K562 (cell line): Measurements from ENCODE around the gene SCFD1. TPM values are rescaled to one million over a fixed set of nuclear protein-coding genes. Genes with fewer than 3 reads are reported as not detected.
A peak's percentile ranks its signal among the peaks of the same experiment; 100 is the strongest.
"Not testable (repeated sequence)": the region's sequence is repeated elsewhere in the genome, so short reads cannot be mapped to it uniquely, and the experiment has no call there.

Source experiments
- ATAC-seq: fragments of 200-7000 bp; cut with Tn5 transposase; 3 replicates; pipeline ENCODE4 v1.9.1; 2020; ENCODE audit warnings: moderate library complexity
- BruUV-seq: library from RNA; stranded (reverse); fragments of 400-500 nt; replicated peaks from 2 replicates; lab custom pipeline; 2021; lab: Mats Ljungman, UMichigan
- CTCF ChIA-PET: fragments of 300-600 bp; formaldehyde crosslinking; extraction: SDS; loops from one replicate; lab custom pipeline; 2021; ENCODE audit warnings: low intra/inter-chr PET ratio; lab: Yijun Ruan, JAX
- POLR2A ChIA-PET: fragments of 300-600, 350-650 bp; sonication (Branson Sonifier 250); formaldehyde crosslinking; extraction: SDS; loops from one replicate; lab custom pipeline; 2021; ENCODE audit warnings: antibody characterized with exemption, inconsistent platforms; lab: Yijun Ruan, JAX
- DNase-seq, 4 experiments: peaks; one replicate each; pipeline versions ENCODE4 v3.0.0 to v3.0.0-alpha.2; 2011 to 2018; ENCODE audit warnings: low spot score in 3 of 4, mixed read lengths in 3 of 4; ENCODE audit errors: extremely low read depth in 1 of 4
- FAIRE-seq: peaks from 2 replicates; lab custom pipeline; 2011; peaks lifted over from hg19 to GRCh38; lab: Jason Lieb, UNC
- H2AFZ ChIP-seq: 2 replicates; pipeline ENCODE4 v1.6.0; 2011; ENCODE audit warnings: low read depth, low read length, control low read depth, inconsistent platforms
- H3K27ac ChIP-seq: fragments of 200-600 bp; 3 replicates; pipeline ENCODE4 v1.8.0; 2011; ENCODE audit warnings: low read depth, mild to moderate bottlenecking, control low read depth, inconsistent platforms, low read length, moderate library complexity, mixed read lengths; ENCODE audit errors: extremely low read depth
- H3K27me3 ChIP-seq, 2 experiments: fragments of 300-600 bp in 1 of 2; 2 replicates in 1 of 2; 3 replicates in 1 of 2; pipeline versions ENCODE4 v1.6.0 to v1.8.0; 2011; ENCODE audit warnings: inconsistent platforms in 2 of 2, low read length in 2 of 2, mild to moderate bottlenecking in 1 of 2, mixed read lengths in 1 of 2, moderate library complexity in 1 of 2; ENCODE audit not compliant: control insufficient read depth in 2 of 2, insufficient read depth in 2 of 2
- H3K36me3 ChIP-seq: fragments of 300-600 bp; 3 replicates; pipeline ENCODE4 v1.8.0; 2011; ENCODE audit warnings: mild to moderate bottlenecking, low read length, inconsistent platforms; ENCODE audit not compliant: control insufficient read depth, insufficient read depth
- H3K4me1 ChIP-seq, 2 experiments: fragments of 200-600 bp in 1 of 2; replicated peaks in 1 of 2; 2 replicates in 1 of 2; 3 replicates in 1 of 2; pipeline versions ENCODE4 v1.5.1 to v1.8.0; 2011; ENCODE audit warnings: inconsistent platforms in 2 of 2, low read length in 2 of 2, mild to moderate bottlenecking in 1 of 2, mixed read lengths in 1 of 2, moderate library complexity in 1 of 2; ENCODE audit not compliant: control insufficient read depth in 2 of 2, insufficient read depth in 2 of 2
- H3K4me2 ChIP-seq: 2 replicates; pipeline ENCODE4 v1.6.1; 2011; ENCODE audit warnings: low read length, control low read depth, inconsistent platforms, mixed read lengths; ENCODE audit not compliant: insufficient read depth
- H3K4me3 ChIP-seq: fragments of 200-600 bp; sonication (generic), shearing (Covaris generic); 2 replicates; pipeline ENCODE4 v1.5.1; 2016; ENCODE audit warnings: control low read depth, inconsistent platforms
- H3K79me2 ChIP-seq: fragments of 200-600 bp; 3 replicates; pipeline ENCODE4 v1.8.0; 2011; ENCODE audit warnings: low read length, inconsistent platforms; ENCODE audit not compliant: control insufficient read depth, insufficient read depth
- H3K9ac ChIP-seq, 2 experiments: 2 replicates each; pipeline versions ENCODE4 v1.6.0 to v1.6.1; 2011; ENCODE audit warnings: low read depth in 2 of 2, low read length in 2 of 2, control low read depth in 1 of 2, inconsistent platforms in 1 of 2, mild to moderate bottlenecking in 1 of 2, mixed read lengths in 1 of 2; ENCODE audit not compliant: insufficient read depth in 1 of 2
- H3K9me1 ChIP-seq: one replicate; pipeline ENCODE4 v1.6.0; 2011; ENCODE audit warnings: inconsistent platforms, mild to moderate bottlenecking, low read length, moderate library complexity; ENCODE audit not compliant: control insufficient read depth, insufficient read depth
- H3K9me3 ChIP-seq: replicated peaks from 2 replicates; pipeline ENCODE4 v1.5.1; 2011; ENCODE audit warnings: low read depth, low read length, inconsistent platforms; ENCODE audit not compliant: control insufficient read depth, insufficient read depth
- H4K20me1 ChIP-seq: replicated peaks from 2 replicates; pipeline ENCODE4 v1.6.1; 2011; ENCODE audit warnings: low read length, inconsistent platforms, mixed read lengths; ENCODE audit not compliant: control insufficient read depth, insufficient read depth
- AFF1 ChIP-seq, 2 experiments: fragments of 450-650 bp; IDR thresholded peaks; 2 replicates each; pipeline ENCODE4 v1.6.1; 2018; ENCODE audit warnings: mild to moderate bottlenecking in 2 of 2, low read depth in 1 of 2; ENCODE audit not compliant: partially characterized antibody in 2 of 2
- MTF1 ChIP-seq: fragments of 250-450 bp; sonication (Bioruptor Pico); IDR thresholded peaks from 2 replicates; pipeline ENCODE4 v1.9.0; 2021; ENCODE audit warnings: moderate library complexity, mild to moderate bottlenecking, inconsistent platforms, borderline replicate concordance
- SREBF1 ChIP-seq: fragments of 150-350 bp; IDR thresholded peaks from 2 replicates; pipeline ENCODE4 v1.6.1; 2014; ENCODE audit warnings: antibody characterized with exemption, low read depth, low read length, borderline replicate concordance
- SRSF1 ChIP-seq: fragments of 200-400 bp; formaldehyde crosslinking; IDR thresholded peaks from 2 replicates; pipeline ENCODE4 v1.6.1; 2017; ENCODE audit warnings: mild to moderate bottlenecking, low read depth, low read length, moderate library complexity
- XRCC3 ChIP-seq: fragments of 450-650 bp; IDR thresholded peaks from 2 replicates; pipeline ENCODE4 v1.6.1; 2017; ENCODE audit warnings: mild to moderate bottlenecking, moderate library complexity
- ZKSCAN3 ChIP-seq: fragments of 250-450 bp; sonication (Bioruptor Pico); IDR thresholded peaks from 2 replicates; pipeline ENCODE4 v1.4.0; 2020
- WGBS: fragments of 100-300 bp; shearing (Covaris generic); methylation state at CpG from one replicate; pipeline ENCODE4 v1.1.6; 2016; ENCODE audit warnings: low coverage, mixed read lengths; ENCODE audit not compliant: insufficient coverage; ENCODE audit errors: missing lambda C conversion rate; 5-methylcytosine and 5-hydroxymethylcytosine counted together
- in situ Hi-C: fragments of 300-500 bp; cut with MboI; formaldehyde crosslinking; loops from 4 replicates; pipeline ENCODE4 v1.15.0; 2018; ENCODE audit warnings: inconsistent platforms, mixed read lengths
- intact Hi-C: fragments of 100-400 bp; cut with micrococcal nuclease; formaldehyde crosslinking; loops from 2 replicates; pipeline ENCODE4 v1.14.2; 2022
- polyA plus RNA-seq, 8 experiments: library from polyadenylated mRNA; depleted of rRNA in 4 of 8; stranded (reverse) in 5 of 8; unstranded in 3 of 8; fragments of >200 nt; fragmentation: Nextera tagmentation in 2 of 8; fragmentation: Illumina TruSeq in 1 of 8; extraction: Ambion mirVana in 2 of 8; extraction: Trizol in 1 of 8; gene quantifications; 2 replicates each; pipeline versions ENCODE4 v1.2.1 to v1.2.3, GENCODE V29; 2011 to 2014; ENCODE audit warnings: inconsistent platforms in 1 of 8, missing spikeins in 1 of 8
- total RNA-seq, 7 experiments: library from RNA; depleted of rRNA in 6 of 7; stranded (reverse); fragments of >200 nt in 6 of 7; fragmentation: Illumina TruSeq in 2 of 7; extraction: Trizol in 2 of 7; gene quantifications; 2 replicates each; pipeline versions ENCODE4 v1.2.1 to v1.2.3, GENCODE V29; 2011 to 2021; ENCODE audit warnings: low replicate concordance in 1 of 7

Gene SCFD1
- total and polyA plus RNA-seq, 9 of the 15 experiments (the other 6 are each of a cell fraction or from before 2014, with no cell fraction given), result 48.9 to 112 (median 75.2) TPM

DNA sequence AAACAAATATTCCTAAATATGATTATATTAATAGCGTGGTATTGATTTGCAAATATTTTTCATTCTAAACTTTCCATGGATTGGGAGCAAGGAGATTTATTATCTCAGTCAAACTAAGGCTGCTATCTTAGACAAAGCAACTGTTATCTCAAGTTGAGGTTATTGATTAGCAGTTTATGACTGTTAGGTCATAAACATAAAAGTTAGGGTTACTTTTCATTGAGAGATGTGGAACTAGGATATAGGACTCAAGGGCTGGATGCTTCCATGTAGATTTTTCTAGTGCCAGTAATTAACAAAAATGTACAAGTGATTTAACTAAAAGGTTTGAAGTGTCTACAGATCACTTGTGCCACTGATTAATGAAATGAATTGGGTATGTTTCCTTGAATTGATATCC lies 19.1 kb downstream of the SCFD1 start (continued):
- TF ChIP-seq SREBF1, result no peak
- TF ChIP-seq SRSF1, result no peak
- no peak for TF ChIP-seq MTF1 (CRISPR knock-in tag)
- no peak for TF ChIP-seq XRCC3
- TF ChIP-seq ZKSCAN3, result no peak

DNA sequence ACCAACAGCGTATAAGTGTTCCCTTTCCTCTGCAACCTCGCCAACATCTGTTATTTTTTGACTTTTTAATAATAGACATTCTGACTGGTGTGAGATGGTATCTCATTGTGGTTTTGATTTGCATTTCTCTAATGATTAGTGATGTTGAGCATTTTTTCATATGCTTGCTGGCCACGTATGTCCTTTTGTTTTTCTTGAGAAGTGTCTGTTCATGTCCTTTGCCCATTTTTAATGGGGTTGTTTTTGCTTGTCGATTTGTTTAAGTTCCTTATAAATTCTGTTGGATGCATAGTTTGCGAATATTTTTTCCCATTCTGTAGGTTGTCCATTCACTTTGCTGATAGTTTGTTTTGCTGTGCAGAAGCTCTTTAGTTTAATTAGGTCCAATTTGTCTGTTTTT lies 22.3 kb downstream of the SCFD1 start:
- 97% methylated on average over 5 of the region's 5 CpGs for WGBS
- not testable (repeated sequence) for H3K79me2 ChIP-seq, H2AFZ ChIP-seq, H3K27me3 ChIP-seq, H3K9ac ChIP-seq, DNase-seq
- H3K36me3 ChIP-seq, result peaks cover 46% of the 10 kb centered on the region; the same call in 2 of the 3 replicates
- TF ChIP-seq AFF1 (IDR thresholded peaks at IDR 0.05; ENCODE audit: low read depth in 1 of 2, partially characterized antibody in 2 of 2), result peak in 1 of 2 experiments; percentile 94
- TF ChIP-seq, all 486 proteins: peak for 1; not testable (repeated sequence) for 485
- H3K27ac ChIP-seq, intact Hi-C loops, H4K20me1 ChIP-seq, H3K4me1 ChIP-seq, H3K9me1 ChIP-seq, H3K4me2 ChIP-seq, ATAC-seq, CTCF ChIA-PET, BruUV-seq, H3K9me3 ChIP-seq, in situ Hi-C loops, H3K4me3 ChIP-seq: not testable (repeated sequence)
- peak; percentile 44 for FAIRE-seq
- POLR2A ChIA-PET, result interaction anchor here (0.8 kb wide), 1 partner anchor 1638 kb away, joined by 3 read pairs; no protein-coding TSS in a partner anchor
